Measurements from ENCODE around the gene APCDD1L. TPM values are rescaled to one million over a fixed set of nuclear protein-coding genes. Genes with fewer than 3 reads are reported as not detected.

Gene APCDD1L
- total and polyA plus RNA-seq, 11 donors, result 0.24 to 1.1 (median 0.60) TPM; not detected in 2

- H3K36me3 ChIP-seq, result no peaks in the 10 kb centered on the region
- TF ChIP-seq POLR2A (IDR thresholded peaks at IDR 0.05) (no peak), CTCF (IDR thresholded peaks at IDR 0.05) (no peak)
- H3K4me3 ChIP-seq, result no peak overlapping the region
- no peaks in the 10 kb centered on the region for H3K9me3 ChIP-seq
- DNase-seq (no peak), ATAC-seq (peak in 2 of 4 donors; percentile 3 to 19)
- H3K27ac ChIP-seq, result peak overlapping the region in 1 of 12 donors; percentile 53
- intact Hi-C loops (cut with DNase I), result loop anchor here in 1 of 10 donors (10.0 kb wide), 1 partner anchor 174 kb away; no protein-coding TSS in a partner anchor
- WGBS, 4 donors, result 83 to 93% (median 91%) methylated on average over 17 to 19 of the region's 19 CpGs
- H3K4me1 ChIP-seq, result peaks cover 0 to 10% (median 0%) of the 10 kb centered on the region in 12 donors
- H3K27me3 ChIP-seq, result no peaks in the 10 kb centered on the region
Measured at GRCh38 chr20:58470336-58471192, 44.6 kb downstream of the APCDD1L start.

GRCh38 chr20:58469616-58470015 lies 45.6 kb downstream of the APCDD1L start:
- Histone ChIP-seq H3K4me3 (no peak overlapping the region), H3K36me3 (no peaks in the 10 kb centered on the region), H3K4me1 (peaks cover 0 to 10% (median 0%) of the 10 kb centered on the region in 12 donors), H3K27ac (no peak overlapping the region), H3K27me3 (peaks cover 0 to 3% (median 0%) of the 10 kb centered on the region in 9 donors), H3K9me3 (no peaks in the 10 kb centered on the region)
- no peak for DNase-seq
- 64 to 74% (median 71%) methylated on average over 12 of the region's 12 CpGs for WGBS, 4 donors
- intact Hi-C loops (cut with DNase I), result loop anchor here in 1 of 10 donors (10.0 kb wide), 1 partner anchor 175 kb away; no protein-coding TSS in a partner anchor
- ATAC-seq, result no peak
- no peak for TF ChIP-seq CTCF (IDR thresholded peaks at IDR 0.05)
- no peak for TF ChIP-seq POLR2A (IDR thresholded peaks at IDR 0.05)

- H3K27me3 ChIP-seq, result peaks cover 0 to 3% (median 0%) of the 10 kb centered on the region in 9 donors
- H3K4me3 ChIP-seq, result no peak overlapping the region
- WGBS, 4 donors, result 71 to 80% (median 72%) methylated on average over 21 to 28 of the region's 28 CpGs
- no peak for ATAC-seq
- no peak overlapping the region for H3K27ac ChIP-seq
- no peak for TF ChIP-seq CTCF (IDR thresholded peaks at IDR 0.05)
- TF ChIP-seq POLR2A (IDR thresholded peaks at IDR 0.05), result no peak
- no peak for DNase-seq
- no peaks in the 10 kb centered on the region for H3K36me3 ChIP-seq
- no peaks in the 10 kb centered on the region for H3K9me3 ChIP-seq
- peaks cover 0 to 10% (median 0%) of the 10 kb centered on the region in 12 donors for H3K4me1 ChIP-seq
- intact Hi-C loops (cut with DNase I), result no loop called here
Measured at GRCh38 chr20:58467572-58468527, 47.3 kb downstream of the APCDD1L start.

Measured in heart left ventricle (tissue), 16 donors.